K562 (cell line): ENCODE measurements around the gene ZDHHC24. TPM values are rescaled to one million over a fixed set of nuclear protein-coding genes. Genes with fewer than 3 reads are reported as not detected.

Experiments
- CBFA2T3 ChIP-seq: fragments of 450-650 bp; IDR thresholded peaks from 2 replicates; pipeline ENCODE4 v1.6.1; 2017
- CHD7 ChIP-seq: fragments of 200-600 bp; sonication (generic); IDR thresholded peaks from one replicate; pipeline ENCODE4 v1.6.1; 2012; ENCODE audit warnings: mild to moderate bottlenecking, low read depth, low read length, inconsistent platforms
- EGR1 ChIP-seq: fragments of 450-650 bp; conservative IDR thresholded peaks from 2 replicates; pipeline ENCODE4 v1.6.1; 2017; ENCODE audit warnings: mild to moderate bottlenecking
- EHMT2 ChIP-seq: fragments of 450-650 bp; IDR thresholded peaks from 2 replicates; pipeline ENCODE4 v1.6.1; 2018; ENCODE audit warnings: antibody characterized with exemption
- GTF2B ChIP-seq: IDR thresholded peaks from 2 replicates; pipeline ENCODE4 v1.6.1; 2011; ENCODE audit not compliant: insufficient read length; ENCODE audit errors: extremely low read depth
- KLF1 ChIP-seq: fragments of 450-650 bp; IDR thresholded peaks from 2 replicates; pipeline ENCODE4 v1.6.1; 2016; ENCODE audit warnings: missing genetic modification characterization, missing compliant biosample characterization
- NFXL1 ChIP-seq: fragments of 450-650 bp; formaldehyde crosslinking; IDR thresholded peaks from 2 replicates; pipeline ENCODE4 v1.4.0; 2021; ENCODE audit warnings: mild to moderate bottlenecking
- TEAD4 ChIP-seq, 2 experiments: sonication (generic) in 1 of 2; formaldehyde crosslinking in 1 of 2; IDR thresholded peaks; 2 replicates each; pipeline versions ENCODE4 v1.6.1 to v1.8.0; 2012 to 2022; ENCODE audit warnings: borderline replicate concordance in 1 of 2, inconsistent platforms in 1 of 2, low read length in 1 of 2, mild to moderate bottlenecking in 1 of 2, missing genetic modification reagents in 1 of 2
- VEZF1 ChIP-seq: fragments of 200-800 bp; sonication (Bioruptor generic); IDR thresholded peaks from 2 replicates; pipeline ENCODE4 v1.6.1; 2017; ENCODE audit warnings: missing genetic modification characterization, missing compliant biosample characterization
- ZBTB9 ChIP-seq: fragments of 450-650 bp; formaldehyde crosslinking; IDR thresholded peaks from 2 replicates; pipeline ENCODE4 v1.4.0; 2020; ENCODE audit warnings: mild to moderate bottlenecking, moderate library complexity
- ZNF277 ChIP-seq: fragments of 250-450 bp; sonication (Bioruptor Pico); IDR thresholded peaks from 2 replicates; pipeline ENCODE4 v1.8.0; 2022; ENCODE audit warnings: inconsistent platforms, mild to moderate bottlenecking, moderate library complexity, borderline replicate concordance
- polyA plus RNA-seq, 8 experiments: library from polyadenylated mRNA; depleted of rRNA in 4 of 8; stranded (reverse) in 5 of 8; unstranded in 3 of 8; fragments of >200 nt; fragmentation: Nextera tagmentation in 2 of 8; fragmentation: Illumina TruSeq in 1 of 8; extraction: Ambion mirVana in 2 of 8; extraction: Trizol in 1 of 8; gene quantifications; 2 replicates each; pipeline versions ENCODE4 v1.2.1 to v1.2.3, GENCODE V29; 2011 to 2014; ENCODE audit warnings: inconsistent platforms in 1 of 8, missing spikeins in 1 of 8
- total RNA-seq, 7 experiments: library from RNA; depleted of rRNA in 6 of 7; stranded (reverse); fragments of >200 nt in 6 of 7; fragmentation: Illumina TruSeq in 2 of 7; extraction: Trizol in 2 of 7; gene quantifications; 2 replicates each; pipeline versions ENCODE4 v1.2.1 to v1.2.3, GENCODE V29; 2011 to 2021; ENCODE audit warnings: low replicate concordance in 1 of 7

The ZDHHC24 gene
- total and polyA plus RNA-seq, 9 of the 15 experiments (the other 6 are each of a cell fraction or from before 2014, with no cell fraction given), result 0.45 to 11.2 (median 2.7) TPM

GRCh38 chr11:66478729-66479393, 67.0 kb downstream of the ZDHHC24 start (continued):
- TF ChIP-seq CHD7 (no peak), ZNF277 (no peak), TEAD4 (IDR thresholded peaks at IDR 0.05; ENCODE audit: low read length) (no peak), TEAD4 (CRISPR knock-in tag; IDR thresholded peaks at IDR 0.05; ENCODE audit: borderline replicate concordance) (peak; percentile 14; the same call in 1 of the 2 replicates), ZBTB9 (CRISPR knock-in tag) (no peak), KLF1 (tag) (no peak), VEZF1 (CRISPR knock-in tag) (no peak), EHMT2 (no peak), GTF2B (no peak), EGR1 (no peak), NFXL1 (CRISPR knock-in tag) (no peak), CBFA2T3 (no peak)
